Activated naive CD4-positive, alpha-beta T cell treated with anti-CD3 and anti-CD28 coated beads, Interleukin-2, amount 50 U/mL, for 16 hours (primary cell): ENCODE results near the gene P2RY14.
"Not testable (repeated sequence)": the region's sequence is repeated elsewhere in the genome, so short reads cannot be mapped to it uniquely, and the experiment has no call there.

ENCODE experiments used
- DNase-seq: peaks from one replicate; pipeline ENCODE4 v3.0.0-alpha.2; 2020

Gene P2RY14

GRCh38 chr3:151175952-151176351, 102.4 kb downstream of the P2RY14 start:
- no peak for DNase-seq

GRCh38 chr3:151174351-151174750, 104.0 kb downstream of the P2RY14 start:
- DNase-seq, result no peak

GRCh38 chr3:151171145-151171757, 107.1 kb downstream of the P2RY14 start:
- no peak for DNase-seq

- not testable (repeated sequence) for DNase-seq
These were observed 108.2 kb downstream of the P2RY14 start for GRCh38 chr3:151169948-151170679.

- no peak for DNase-seq
These were observed 108.9 kb downstream of the P2RY14 start for GRCh38 chr3:151169262-151169947.

- DNase-seq, result peak; percentile 84
These were observed 109.9 kb downstream of the P2RY14 start for GRCh38 chr3:151168269-151169094.

- no peak for DNase-seq
These were observed 112.2 kb downstream of the P2RY14 start for GRCh38 chr3:151166161-151166560.

- no peak for DNase-seq
These were observed 113.1 kb downstream of the P2RY14 start for GRCh38 chr3:151165226-151165625.
